ENCODE measurements around the gene TMEM247. TPM values are rescaled to one million over a fixed set of nuclear protein-coding genes. Genes with fewer than 3 reads are reported as not detected.

The TMEM247 gene
- total RNA-seq, 1 experiment from 2014 or later: not detected

DNA sequence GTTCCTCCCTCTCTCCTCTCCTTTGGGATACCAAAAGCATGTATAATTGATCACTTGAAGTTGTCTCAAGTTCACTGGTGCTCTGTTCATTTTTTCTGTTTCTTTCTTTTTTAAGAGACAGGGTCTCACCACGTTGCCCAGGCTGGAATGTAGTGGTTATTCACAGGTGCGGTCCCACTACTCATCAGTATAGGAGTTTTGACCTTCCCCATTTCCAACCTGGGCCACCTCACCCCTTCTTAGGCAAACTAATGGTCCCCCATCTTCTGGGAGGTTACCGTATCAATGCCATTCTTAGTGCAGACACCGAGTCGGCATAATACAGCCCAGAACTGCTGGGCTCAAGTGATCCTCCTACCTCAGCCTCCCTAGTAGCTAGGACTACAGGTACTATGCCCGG is 31.3 kb upstream of the TMEM247 start (continued):
- no peak for TF ChIP-seq E2F5 (CRISPR knock-in tag; IDR thresholded peaks at IDR 0.05)
- TF ChIP-seq RELA (CRISPR knock-in tag; IDR thresholded peaks at IDR 0.05; ENCODE audit: borderline replicate concordance): no peak
- TF ChIP-seq, protein P1, sequence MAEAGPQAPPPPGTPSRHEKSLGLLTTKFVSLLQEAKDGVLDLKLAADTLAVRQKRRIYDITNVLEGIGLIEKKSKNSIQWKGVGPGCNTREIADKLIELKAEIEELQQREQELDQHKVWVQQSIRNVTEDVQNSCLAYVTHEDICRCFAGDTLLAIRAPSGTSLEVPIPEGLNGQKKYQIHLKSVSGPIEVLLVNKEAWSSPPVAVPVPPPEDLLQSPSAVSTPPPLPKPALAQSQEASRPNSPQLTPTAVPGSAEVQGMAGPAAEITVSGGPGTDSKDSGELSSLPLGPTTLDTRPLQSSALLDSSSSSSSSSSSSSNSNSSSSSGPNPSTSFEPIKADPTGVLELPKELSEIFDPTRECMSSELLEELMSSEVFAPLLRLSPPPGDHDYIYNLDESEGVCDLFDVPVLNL (CRISPR knock-in tag; IDR thresholded peaks at IDR 0.05; ENCODE audit: borderline replicate concordance, low read depth): no peak

GRCh38 chr2:46448641-46449040 is 30.7 kb upstream of the TMEM247 start:
- H3K27me3 Mint-ChIP-seq (ENCODE audit: low read depth): no peaks in the 10 kb centered on the region; the same call in 1 of the 2 replicates
- no peaks in the 10 kb centered on the region for H3K36me3 Mint-ChIP-seq
- no peak for TF ChIP-seq ZNF232 (CRISPR knock-in tag; IDR thresholded peaks at IDR 0.05)
- no peak for TF ChIP-seq ZNF317 (CRISPR knock-in tag; IDR thresholded peaks at IDR 0.05; ENCODE audit: borderline replicate concordance, low read depth)
- no peak for TF ChIP-seq ZNF263 (CRISPR knock-in tag; IDR thresholded peaks at IDR 0.05; ENCODE audit: low read depth)
- TF ChIP-seq RORB (CRISPR knock-in tag; IDR thresholded peaks at IDR 0.05): no peak
- TF ChIP-seq SOX15 (CRISPR knock-in tag; IDR thresholded peaks at IDR 0.05): no peak
- no peak for TF ChIP-seq PREB (CRISPR knock-in tag; IDR thresholded peaks at IDR 0.05; ENCODE audit: borderline replicate concordance)
- no peak for TF ChIP-seq NR1H2 (CRISPR knock-in tag; IDR thresholded peaks at IDR 0.05)
- TF ChIP-seq GABPB1 (CRISPR knock-in tag; IDR thresholded peaks at IDR 0.05): no peak
- no peak for TF ChIP-seq MYBL2 (CRISPR knock-in tag; IDR thresholded peaks at IDR 0.05)
- TF ChIP-seq ZNF138 (CRISPR knock-in tag; conservative IDR thresholded peaks at IDR 0.05): no peak
- no peak for TF ChIP-seq TCF7 (CRISPR knock-in tag; IDR thresholded peaks at IDR 0.05; ENCODE audit: low read depth)
- no peak for TF ChIP-seq ZNF425 (CRISPR knock-in tag; conservative IDR thresholded peaks at IDR 0.05)
- TF ChIP-seq SMAD4 (CRISPR knock-in tag; IDR thresholded peaks at IDR 0.05): no peak
- TF ChIP-seq MXD4 (CRISPR knock-in tag; IDR thresholded peaks at IDR 0.05; ENCODE audit: borderline replicate concordance): no peak
- no peak for TF ChIP-seq TP53 (CRISPR knock-in tag; IDR thresholded peaks at IDR 0.05)
- TF ChIP-seq ZSCAN18 (CRISPR knock-in tag; IDR thresholded peaks at IDR 0.05): no peak
- no peak for TF ChIP-seq ZNF423 (CRISPR knock-in tag; IDR thresholded peaks at IDR 0.05)
- TF ChIP-seq, protein P2, sequence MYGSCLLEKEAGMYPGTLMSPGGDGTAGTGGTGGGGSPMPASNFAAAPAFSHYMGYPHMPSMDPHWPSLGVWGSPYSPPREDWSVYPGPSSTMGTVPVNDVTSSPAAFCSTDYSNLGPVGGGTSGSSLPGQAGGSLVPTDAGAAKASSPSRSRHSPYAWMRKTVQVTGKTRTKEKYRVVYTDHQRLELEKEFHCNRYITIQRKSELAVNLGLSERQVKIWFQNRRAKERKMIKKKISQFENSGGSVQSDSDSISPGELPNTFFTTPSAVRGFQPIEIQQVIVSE (CRISPR knock-in tag; IDR thresholded peaks at IDR 0.05; ENCODE audit: borderline replicate concordance): no peak
- TF ChIP-seq, protein P3, sequence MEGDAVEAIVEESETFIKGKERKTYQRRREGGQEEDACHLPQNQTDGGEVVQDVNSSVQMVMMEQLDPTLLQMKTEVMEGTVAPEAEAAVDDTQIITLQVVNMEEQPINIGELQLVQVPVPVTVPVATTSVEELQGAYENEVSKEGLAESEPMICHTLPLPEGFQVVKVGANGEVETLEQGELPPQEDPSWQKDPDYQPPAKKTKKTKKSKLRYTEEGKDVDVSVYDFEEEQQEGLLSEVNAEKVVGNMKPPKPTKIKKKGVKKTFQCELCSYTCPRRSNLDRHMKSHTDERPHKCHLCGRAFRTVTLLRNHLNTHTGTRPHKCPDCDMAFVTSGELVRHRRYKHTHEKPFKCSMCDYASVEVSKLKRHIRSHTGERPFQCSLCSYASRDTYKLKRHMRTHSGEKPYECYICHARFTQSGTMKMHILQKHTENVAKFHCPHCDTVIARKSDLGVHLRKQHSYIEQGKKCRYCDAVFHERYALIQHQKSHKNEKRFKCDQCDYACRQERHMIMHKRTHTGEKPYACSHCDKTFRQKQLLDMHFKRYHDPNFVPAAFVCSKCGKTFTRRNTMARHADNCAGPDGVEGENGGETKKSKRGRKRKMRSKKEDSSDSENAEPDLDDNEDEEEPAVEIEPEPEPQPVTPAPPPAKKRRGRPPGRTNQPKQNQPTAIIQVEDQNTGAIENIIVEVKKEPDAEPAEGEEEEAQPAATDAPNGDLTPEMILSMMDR (IDR thresholded peaks at IDR 0.05): no peak
- no peaks in the 10 kb centered on the region for H3K4me1 Mint-ChIP-seq
- ChIA-PET POLR2A (interaction anchor here (0.7 kb wide), 1 partner anchor 140 kb away, joined by 3 read pairs; no protein-coding TSS in a partner anchor), CTCF (no interaction called here)
- H3K4me3 Mint-ChIP-seq: no peak overlapping the region
- DNase-seq (ENCODE audit: low spot score) (no peak), ATAC-seq (no peak)
- peaks cover 13% of the 10 kb centered on the region for H3K9me3 Mint-ChIP-seq
- no peak overlapping the region for H3K27ac Mint-ChIP-seq

Measured in WTC11 (cell line).